Stimulated activated CD4-positive, alpha-beta T cell treated with anti-CD3 and anti-CD28 coated beads, Interleukin-15, amount 100 ng/mL, for 1 hour (primary cell): ENCODE measurements around the gene KIAA0232.

Experiments used
- DNase-seq, 2 donors: peaks; one replicate each; pipeline ENCODE4 v3.0.0-alpha.2; 2020; ENCODE audit warnings: low read depth in 1 of 2, low spot score in 1 of 2

Gene KIAA0232, protein sequence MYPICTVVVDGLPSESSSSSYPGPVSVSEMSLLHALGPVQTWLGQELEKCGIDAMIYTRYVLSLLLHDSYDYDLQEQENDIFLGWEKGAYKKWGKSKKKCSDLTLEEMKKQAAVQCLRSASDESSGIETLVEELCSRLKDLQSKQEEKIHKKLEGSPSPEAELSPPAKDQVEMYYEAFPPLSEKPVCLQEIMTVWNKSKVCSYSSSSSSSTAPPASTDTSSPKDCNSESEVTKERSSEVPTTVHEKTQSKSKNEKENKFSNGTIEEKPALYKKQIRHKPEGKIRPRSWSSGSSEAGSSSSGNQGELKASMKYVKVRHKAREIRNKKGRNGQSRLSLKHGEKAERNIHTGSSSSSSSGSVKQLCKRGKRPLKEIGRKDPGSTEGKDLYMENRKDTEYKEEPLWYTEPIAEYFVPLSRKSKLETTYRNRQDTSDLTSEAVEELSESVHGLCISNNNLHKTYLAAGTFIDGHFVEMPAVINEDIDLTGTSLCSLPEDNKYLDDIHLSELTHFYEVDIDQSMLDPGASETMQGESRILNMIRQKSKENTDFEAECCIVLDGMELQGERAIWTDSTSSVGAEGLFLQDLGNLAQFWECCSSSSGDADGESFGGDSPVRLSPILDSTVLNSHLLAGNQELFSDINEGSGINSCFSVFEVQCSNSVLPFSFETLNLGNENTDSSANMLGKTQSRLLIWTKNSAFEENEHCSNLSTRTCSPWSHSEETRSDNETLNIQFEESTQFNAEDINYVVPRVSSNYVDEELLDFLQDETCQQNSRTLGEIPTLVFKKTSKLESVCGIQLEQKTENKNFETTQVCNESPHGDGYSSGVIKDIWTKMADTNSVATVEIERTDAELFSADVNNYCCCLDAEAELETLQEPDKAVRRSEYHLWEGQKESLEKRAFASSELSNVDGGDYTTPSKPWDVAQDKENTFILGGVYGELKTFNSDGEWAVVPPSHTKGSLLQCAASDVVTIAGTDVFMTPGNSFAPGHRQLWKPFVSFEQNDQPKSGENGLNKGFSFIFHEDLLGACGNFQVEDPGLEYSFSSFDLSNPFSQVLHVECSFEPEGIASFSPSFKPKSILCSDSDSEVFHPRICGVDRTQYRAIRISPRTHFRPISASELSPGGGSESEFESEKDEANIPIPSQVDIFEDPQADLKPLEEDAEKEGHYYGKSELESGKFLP (N-terminal part only)

DNA sequence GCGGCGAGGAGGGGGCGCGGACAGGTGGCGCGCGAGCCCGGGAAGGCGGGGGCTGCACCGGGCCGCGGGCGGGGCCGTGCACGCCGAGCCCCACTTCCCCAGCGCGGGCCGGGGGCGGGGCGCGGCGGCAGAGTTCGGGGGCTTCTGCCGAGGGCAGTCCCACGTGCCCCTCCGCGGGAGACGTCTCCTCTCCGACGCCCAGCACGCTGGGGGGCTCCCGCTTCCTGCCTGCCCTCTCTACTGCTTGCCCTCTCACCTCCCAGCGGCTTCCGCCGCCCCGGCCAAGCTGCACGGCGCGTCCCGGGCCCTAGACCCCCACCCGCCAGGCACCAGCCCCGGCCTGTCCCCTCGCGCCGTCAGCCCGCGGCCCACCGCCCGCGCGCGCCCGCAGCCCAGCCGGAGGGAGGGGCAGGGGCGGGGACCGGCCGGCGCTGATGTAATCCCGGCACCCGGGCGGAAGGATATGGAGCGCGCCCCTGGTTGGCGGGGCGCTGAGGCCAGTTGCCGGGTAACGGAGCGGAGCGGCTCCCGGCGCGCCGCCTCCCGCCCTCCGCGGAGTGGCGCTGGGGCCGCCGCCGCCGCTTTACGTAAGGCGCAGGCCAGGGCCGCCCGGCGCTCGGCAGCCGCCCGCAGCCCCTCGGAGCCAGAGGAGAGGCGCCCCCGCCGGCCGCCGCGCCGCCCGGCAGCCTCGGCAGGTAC, at the start of gene KIAA0232:
TSS of gene KIAA0232 (plus strand) at position 581 of the 699 bp plus-strand sequence. CDS start 41,727 bp downstream, outside the sequence.
- DNase-seq, result peak; percentile 83 to 87

DNA sequence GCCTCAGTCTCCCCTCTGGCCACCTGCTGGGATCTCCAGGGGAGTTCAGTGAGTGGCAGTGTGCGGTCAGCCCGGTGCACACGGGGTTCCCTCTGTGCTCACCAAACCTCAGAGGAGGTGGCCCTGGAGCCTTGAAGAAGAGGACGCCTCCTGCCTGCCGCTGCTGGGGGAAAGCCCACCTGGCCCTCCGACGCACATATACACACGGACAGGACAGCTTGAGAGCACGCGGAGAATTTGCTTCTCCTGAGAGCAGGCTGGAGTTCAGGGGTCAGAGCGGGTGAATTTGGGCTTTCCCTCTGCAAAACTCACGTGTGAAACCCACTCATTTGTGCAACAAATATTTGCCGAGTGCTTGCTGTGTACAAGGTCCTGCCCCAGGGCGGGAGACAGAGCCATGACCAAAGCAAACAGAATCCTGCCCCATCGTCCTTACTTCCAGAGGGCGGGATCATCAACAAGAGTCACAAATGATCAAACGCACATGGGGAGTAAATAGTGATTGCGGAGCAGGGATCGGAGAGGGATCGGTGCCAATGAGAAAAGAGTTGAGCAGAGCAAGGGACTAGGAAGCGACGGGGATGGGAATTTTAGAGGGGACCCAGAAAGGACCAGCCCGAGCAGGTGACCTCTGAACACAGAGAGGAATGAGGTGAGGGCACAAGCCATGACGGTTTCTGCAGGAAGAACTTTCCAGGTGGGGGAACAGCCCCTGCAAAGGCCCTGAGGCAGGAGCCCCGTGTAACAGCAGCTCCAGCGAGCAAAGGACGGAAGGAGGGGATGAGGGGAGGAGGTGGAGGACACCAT, 49.0 kb upstream of the KIAA0232 start:
- no peak for DNase-seq

DNA sequence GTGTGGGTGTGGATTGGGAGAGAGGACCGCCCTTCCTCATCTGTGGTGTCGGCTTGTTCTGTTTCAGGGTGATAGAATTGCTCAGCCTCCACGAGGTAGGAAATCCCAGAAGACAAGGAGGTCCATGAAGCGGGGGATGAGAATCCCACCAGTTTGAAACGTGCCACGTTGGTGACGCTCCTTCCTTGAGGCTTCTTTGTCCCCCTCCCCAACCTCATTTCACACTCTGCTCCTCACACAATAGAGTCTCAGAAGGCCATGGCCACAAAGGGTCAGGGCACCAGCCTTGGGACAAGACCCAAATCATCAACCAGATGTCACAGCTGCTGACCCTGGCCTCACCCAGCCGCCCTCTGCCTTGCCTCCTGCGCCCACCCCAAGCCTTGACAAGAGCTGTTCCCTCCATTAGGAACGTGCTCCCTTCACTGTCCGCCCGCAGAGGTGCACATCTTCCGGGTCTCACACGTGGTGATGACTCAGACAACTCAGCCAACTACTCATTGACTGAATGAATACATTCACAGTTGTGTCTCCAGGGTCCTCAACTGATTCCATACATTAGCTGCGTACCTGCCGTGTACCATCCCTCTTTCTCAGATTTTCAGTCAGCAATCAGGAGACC, 48.3 kb upstream of the KIAA0232 start:
- DNase-seq, result no peak

DNA sequence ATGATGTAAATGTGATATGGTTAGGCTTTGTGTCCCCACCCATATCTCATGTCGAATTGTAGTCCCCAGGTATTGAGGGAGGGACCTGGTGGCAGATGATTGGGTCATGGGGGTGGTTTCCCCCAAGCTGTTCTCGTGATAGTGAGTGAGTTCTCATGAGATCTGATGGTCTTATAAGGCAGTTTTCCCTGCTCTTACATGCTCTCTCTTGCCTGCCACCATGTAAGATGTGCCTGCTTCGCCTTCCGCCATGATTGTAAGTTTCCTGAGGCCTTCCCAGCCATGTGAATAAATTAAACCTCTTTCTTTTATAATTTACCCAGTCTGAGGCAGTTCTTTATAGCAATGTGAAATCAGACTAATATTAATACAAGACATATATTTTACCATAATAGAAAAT, 42.6 kb upstream of the KIAA0232 start:
- no peak for DNase-seq

DNA sequence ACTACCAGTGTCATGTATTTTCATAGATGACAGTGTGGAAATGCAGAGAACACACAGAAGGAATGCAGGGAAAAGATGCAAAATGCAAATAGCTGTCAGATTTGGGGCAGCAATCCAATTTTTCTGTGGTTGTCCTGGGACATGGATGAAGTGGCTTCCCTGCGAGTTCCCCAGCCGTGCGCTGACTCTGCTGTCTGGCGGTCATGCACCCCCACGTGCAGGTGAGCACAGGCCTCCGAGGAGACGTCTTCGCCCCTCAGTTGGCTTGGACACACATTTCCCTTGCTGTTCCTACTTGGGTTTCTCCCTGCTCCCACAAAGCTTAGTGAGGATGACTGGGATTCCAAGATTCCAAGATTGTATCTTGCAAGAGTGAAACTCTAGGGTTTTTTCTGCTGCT, 42.2 kb upstream of the KIAA0232 start:
- no peak for DNase-seq

DNA sequence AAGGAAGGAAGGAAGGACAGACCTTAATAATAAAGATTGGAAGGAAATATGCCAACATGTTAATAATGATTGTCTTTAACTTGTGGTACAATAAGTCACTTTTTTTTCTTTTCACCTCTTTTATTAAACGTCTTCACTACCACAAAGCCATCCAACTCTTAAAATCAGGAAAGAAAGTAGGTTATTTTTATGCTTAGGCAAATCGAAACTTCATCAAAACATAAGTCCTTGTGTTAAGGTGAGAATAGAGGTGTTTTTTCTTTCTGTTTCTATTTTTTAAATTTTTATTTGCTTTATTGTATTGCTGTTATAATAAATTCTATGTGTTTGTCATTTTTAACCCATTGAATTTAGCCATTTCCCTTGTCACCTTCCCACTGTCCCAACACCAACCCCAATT, 40.0 kb upstream of the KIAA0232 start:
- DNase-seq, result no peak

DNA sequence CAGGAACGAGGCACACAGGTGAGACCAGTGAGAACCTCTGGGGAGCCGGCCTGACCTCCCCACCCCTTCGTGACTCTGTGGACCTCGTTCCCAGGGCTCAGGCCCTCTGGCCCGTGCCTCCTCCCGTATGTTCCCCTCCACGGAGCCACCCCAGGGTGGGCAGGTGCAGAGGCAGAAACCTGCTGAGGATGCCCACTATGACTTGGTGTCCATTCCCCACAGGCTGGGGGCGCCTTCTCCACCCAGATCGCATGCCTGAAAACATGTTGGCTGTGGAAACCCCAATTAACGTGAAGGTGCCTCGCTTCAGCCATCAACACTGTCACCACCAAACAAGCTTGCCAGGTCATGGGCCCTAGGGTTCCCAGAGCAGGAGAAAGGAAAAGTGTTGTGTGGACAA, 39.5 kb upstream of the KIAA0232 start:
- DNase-seq, result no peak

DNA sequence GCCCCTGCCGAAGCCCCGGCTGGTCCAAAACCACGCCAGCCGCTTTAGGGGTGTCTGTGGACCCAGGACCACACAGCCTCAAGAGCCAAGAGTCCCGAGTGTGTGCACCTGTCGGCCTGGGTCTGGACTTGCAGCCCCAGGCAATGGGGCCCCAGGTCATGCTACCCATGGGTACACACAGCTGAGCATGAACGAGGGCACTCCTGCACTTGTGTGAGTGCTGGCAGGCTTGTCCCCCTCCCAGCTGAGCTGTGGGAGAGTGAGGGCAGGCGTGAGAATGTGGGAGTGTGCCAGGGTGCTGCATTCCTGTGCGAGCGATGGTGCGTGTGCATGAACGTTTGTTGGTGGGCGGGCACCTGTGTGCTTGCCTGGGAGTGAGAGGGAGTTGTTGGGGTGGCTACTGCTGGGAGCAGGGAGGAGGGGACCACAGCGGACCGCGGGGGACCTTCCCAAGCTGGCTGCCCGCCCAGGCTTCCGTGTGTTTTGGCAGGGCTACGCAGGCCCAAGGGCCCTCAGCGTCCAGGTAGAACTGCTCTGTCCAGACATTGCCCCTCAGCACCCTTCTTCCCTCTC, 35.7 kb upstream of the KIAA0232 start:
- no peak for DNase-seq

DNA sequence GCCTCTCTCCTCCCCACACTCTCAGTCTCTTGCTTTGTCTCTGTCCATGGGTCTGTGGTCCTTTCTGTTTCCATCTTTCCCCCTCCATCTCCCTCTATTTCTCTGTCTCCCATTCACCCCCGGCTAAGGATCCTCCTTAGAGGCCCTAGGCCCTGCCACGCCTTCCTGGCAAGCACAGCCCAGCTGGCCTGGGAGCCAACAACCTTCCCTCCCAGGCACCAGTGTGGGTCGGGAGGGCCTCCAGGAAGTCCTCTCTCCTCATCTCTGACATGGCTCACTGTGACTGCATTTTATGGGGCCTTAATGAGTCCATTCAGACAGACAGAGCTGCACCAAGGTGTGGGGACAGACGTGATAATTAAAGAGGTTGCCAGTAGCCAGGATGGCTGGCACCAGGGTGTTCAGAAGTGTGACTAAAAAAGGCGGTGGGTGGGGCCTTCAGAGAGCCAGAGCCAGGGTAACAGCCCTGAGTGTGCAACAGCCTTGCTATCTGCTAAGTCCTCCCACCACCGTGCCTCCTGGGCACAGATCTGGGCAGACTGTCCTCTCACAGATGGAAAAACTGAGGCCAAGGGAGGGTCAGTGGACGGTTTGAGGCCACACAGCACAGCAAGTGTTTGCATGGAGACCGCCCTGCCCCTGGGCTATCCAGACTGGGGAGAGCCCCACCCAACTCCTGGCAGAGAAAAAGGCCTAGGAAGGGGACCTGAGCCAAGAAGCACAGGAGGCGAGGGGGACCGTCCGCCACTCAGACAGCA, 35.1 kb upstream of the KIAA0232 start:
- no peak for DNase-seq

DNA sequence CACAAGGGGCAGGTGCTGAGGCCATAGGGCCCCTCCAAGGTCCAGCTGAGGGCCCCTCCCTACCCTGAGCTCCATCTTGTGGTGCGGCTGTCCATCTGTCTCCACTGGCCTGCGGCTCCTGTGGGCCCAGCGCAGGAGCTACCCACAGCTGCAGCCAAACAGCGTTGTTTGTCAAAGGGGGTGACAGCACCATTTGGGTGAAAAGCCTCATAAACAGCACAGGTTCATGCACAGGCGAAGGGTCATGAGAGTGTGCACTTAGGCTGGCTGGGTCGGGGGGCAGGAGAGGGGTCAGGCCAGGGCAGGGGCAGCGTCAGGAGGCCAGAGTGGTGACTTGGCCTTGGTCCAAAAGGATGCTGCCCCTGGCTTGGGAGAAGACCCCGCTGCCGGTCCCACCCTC, 34.2 kb upstream of the KIAA0232 start:
- no peak for DNase-seq

DNA sequence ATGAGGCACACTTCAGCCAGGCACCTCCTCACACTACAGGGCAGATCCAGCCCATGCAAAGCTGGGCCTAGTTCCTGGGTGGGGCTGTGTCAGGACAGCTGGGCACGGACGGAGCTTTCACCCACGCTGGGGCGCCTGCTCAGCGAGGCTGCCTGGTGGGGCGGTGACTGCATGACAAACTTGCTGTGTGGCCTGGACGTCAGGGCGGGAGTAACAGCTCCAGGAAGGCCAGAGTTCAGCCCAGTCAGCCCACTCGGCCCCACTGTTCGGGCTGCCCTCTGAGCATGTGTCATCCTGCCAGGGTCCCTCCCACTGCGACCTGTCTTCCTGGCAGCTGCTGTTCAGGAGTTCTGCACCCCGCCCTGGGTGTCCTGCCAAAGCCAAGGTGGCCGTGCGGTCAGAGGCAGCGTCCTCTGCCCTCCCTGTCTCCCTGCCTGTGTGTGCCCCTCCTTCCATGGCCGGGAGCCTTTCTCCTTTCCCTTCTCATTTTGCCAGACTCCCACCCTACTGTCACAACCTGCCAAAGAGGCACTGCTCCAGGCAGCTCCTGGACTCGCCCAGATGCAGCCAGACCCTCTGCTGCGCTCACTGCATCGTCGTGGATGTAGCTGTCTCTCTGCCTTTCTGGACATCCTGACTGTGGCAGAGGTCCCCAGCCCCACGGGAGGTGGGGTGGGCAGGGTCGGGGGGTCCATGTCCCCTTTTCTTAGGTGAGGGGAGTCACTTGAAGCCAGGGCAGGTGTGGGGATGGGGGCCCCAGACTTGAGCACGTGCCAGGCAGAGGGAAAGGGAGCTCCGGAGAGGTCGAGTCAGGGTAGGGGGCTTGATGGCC, 33.0 kb upstream of the KIAA0232 start:
- no peak for DNase-seq

DNA sequence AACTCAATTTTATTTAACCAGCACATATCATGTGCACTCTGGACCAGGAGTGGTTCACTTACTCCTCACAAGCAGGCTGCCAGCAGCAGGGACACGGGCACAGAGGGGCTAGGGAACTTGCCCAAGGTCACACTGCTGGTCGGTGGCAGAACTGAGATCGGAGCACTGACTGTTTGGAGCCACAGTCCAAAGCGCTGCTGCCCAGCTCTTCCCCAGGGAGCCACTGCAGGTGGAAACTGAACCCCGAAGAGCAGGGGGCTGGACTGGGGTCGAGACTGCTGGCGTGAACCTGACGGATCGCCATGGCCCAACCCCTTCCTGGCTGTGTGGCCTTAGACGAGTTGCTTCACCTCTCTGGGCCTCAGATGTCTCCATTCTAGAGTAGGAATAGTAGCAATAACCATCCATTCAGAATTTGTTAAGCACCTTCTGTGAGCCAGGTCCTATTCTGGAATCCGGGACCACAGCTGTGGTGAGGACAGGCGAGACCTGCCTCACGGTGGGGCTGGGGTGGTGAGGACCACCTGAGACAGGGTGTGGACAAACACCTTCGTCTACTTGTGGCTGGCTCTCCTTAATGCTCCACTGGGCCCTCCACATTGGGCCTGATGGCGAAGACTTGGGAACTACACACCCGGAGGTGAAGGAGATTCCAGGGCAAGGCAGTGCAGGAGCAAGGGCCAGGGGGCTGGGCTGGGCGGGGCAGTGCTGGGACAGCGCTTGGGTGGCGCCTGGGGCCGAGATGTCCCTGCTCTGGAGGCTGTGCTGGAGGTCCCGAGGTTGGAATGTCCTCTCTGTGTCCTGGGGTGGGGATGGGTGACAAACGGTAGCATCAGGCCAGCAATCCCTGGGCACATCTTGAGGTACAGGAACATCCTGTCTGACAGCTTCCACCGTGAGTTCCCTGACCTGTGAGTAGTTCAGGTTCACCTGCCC, 32.0 kb upstream of the KIAA0232 start:
- no peak for DNase-seq

DNA sequence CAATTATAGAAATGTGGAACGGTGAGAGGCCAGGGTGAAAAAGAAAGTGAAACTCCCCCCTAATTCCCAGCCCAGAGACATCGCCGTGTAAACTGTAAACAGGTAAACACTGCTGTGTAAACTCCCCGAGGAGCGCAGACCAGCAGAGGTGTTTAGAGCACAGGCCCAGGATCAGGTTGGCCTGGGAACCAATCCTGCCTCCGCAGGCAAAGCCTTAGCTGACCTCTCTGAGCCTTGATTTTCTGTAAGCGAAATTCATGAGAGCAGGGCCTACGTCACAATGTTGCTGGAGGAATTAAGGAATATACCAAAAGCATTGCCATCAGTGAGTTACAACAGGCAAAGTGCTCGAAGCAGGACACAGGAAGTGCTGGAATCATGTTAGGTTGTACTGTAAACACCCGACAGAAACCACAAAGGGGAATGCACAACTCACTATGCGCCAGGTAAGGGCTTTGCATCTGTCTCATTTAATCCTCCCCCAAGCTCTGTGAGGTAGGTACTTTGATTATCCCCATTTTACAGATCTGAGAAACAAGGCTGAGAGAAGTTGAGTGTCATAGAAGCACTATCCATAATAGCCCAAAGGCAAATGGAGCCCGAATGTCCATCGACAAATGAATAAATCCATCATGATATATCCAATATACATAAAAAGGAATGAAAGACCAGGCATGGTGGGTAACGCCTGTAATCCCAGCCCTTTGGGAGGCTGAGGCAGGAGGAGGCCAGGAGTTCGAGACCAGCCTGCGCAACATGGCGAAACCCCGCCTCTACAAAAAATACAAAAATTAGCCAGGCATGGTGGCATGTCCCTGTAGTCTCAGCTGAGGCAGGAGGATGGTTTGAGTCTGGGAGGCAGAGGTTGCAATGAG, 30.7 kb upstream of the KIAA0232 start:
- DNase-seq, result no peak

DNA sequence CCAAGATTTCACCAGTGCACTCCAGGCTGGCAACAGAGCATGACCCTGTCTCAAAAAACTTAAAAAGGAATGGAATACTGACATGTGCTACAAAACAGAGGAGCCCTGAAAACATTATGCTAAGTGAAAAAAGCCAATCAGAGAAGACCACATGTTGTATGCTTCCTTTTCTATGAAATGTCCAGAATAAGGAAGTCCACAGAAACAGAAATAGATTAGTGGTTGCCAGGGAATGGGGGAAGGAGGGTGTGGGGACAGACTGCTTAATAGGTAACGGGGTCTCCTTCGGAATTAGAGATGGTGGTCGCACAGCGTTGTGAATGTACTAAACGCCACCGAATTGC, 30.1 kb upstream of the KIAA0232 start:
- DNase-seq, result no peak

DNA sequence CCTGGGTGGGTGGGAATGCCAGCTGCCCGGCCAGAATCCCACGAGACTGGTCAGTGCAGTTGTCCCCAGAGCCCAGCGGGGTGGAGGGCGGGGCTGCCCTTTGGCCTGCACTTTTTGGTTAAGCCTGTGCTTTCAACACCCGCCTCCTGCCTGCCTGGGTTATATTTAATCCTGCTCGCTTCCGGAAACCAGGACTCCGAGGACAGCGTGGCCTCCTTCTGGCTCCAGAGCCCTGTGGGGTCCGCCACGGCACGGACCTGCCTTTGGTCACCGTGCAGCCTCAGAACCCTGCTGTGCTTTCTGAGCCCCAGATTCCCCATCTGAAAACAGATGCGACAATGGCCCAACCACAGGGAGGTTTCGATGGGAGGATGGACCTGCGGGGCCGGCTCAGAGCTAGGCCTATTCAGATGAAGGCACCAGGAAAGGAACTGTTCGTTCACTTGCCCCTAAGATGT, 29.4 kb upstream of the KIAA0232 start:
- DNase-seq, result no peak

DNA sequence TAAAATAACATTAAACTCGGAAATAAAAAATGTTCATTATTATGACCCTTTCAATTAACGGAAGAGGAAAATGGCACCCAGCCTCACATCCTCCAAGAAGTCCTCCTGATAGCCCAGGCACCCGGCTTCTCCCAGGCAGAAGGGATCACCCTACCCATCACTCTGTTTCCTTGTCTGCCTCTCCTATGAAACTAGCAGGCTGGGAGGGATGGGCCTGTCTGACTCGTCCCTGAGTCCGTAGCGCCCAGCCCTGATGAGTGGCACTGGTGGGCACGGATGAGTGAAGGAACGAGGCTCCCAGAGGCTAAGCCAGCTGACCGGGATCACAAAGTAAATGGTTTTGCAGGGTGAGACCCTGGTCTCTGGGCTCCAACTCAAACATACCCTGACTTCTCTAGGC, 28.6 kb upstream of the KIAA0232 start:
- no peak for DNase-seq
